Thoracic aorta (tissue), 2 donors: Measurements from ENCODE around the gene DUOXA1. TPM values are rescaled to one million over a fixed set of nuclear protein-coding genes. Genes with fewer than 3 reads are reported as not detected.

Experiments
- ATAC-seq: fragments of 150-250 bp; one replicate; pipeline ENCODE4 v1.8.0; 2017; ENCODE audit warnings: low read depth; ENCODE audit not compliant: insufficient number of reproducible peaks, low FRiP score
- DNase-seq: peaks from one replicate; pipeline ENCODE4 v3.0.0-alpha.2; 2020; ENCODE audit warnings: low spot score
- H3K27ac ChIP-seq, 2 donors: fragments of 200-600 bp; sonication (generic); 1 replicate in 1 of 2; 2 replicates in 1 of 2; pipeline ENCODE4 v1.5.1; 2016; ENCODE audit warnings: mild to moderate bottlenecking in 2 of 2, moderate library complexity in 2 of 2
- H3K27me3 ChIP-seq: fragments of 200-600 bp; sonication (generic); replicated peaks from 2 replicates; pipeline ENCODE4 v1.6.0; 2016; ENCODE audit warnings: mild to moderate bottlenecking; ENCODE audit not compliant: insufficient read depth
- H3K36me3 ChIP-seq: fragments of 200-600 bp; sonication (generic); one replicate; pipeline ENCODE4 v1.5.1; 2016
- H3K4me1 ChIP-seq, 2 donors: fragments of 200-600 bp; sonication (generic); 1 replicate in 1 of 2; 2 replicates in 1 of 2; pipeline versions ENCODE4 v1.5.1 to v1.6.0; 2016; ENCODE audit warnings: low read depth in 2 of 2, mild to moderate bottlenecking in 1 of 2; ENCODE audit not compliant: control insufficient read depth in 1 of 2
- H3K4me3 ChIP-seq: fragments of 200-600 bp; sonication (generic); 2 replicates; pipeline ENCODE4 v1.5.1; 2016; ENCODE audit warnings: mild to moderate bottlenecking
- H3K9me3 ChIP-seq: fragments of 200-600 bp; sonication (generic); 2 replicates; pipeline ENCODE4 v1.5.1; 2016
- total RNA-seq, 2 donors: library from RNA; depleted of rRNA; stranded (reverse); fragments of >200 nt; gene quantifications; one replicate each; pipeline versions ENCODE4 v1.1.0 to v1.2.3, GENCODE V29; 2016
- TF ChIP-seq, protein P1 (sequence below): fragments of 200-600 bp; sonication (generic); IDR thresholded peaks from one replicate; pipeline ENCODE4 v1.5.1; 2019; ENCODE audit warnings: antibody characterized with exemption

DUOXA1 gene
- total RNA-seq, 2 donors from 2014 or later: 6.8 TPM; not detected in 1

DNA sequence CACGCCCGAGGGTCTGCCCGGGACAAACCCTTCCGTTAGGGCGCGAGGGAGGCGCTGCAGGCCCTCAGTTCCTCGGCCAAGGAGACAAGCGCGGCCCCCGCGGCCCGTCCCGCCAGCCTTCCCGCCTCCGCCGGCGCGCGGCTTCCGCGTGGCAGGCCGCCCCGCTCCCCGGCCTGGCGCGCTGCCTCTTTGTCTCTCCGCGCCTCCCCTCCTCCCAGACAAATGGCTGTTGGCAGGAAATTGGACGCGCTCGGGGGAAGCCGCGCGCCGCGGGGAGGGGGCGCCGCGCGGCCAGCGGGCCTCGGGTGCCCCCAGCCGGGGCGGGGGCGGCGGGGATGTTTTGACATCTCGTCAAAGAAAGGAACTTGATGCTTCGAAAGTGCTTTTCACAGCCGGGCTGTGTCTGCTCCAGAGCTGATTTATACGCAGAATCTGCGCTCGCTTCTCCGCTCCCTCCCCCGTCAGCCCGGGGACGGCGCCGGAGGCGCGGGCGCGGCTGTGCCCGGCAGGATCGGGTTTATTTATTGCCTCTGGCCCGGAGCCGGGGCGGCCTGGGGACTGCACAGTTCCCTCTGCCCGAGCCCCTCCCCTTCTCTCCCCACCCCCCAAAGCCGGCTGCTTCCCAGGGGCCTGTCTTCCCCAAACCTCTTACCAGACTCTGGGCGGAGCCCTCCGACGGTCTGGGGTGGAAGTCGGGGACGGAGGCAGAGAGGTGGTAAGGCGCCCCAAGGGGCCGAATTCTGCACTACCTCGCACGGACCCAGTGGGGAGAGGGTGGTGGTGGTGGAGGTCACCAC lies 37.4 kb upstream of the DUOXA1 start:
- H3K4me3 ChIP-seq: peak overlapping the region; percentile 79
- DNase-seq (peak; percentile 66), ATAC-seq (peak; percentile 60)
- H3K36me3 ChIP-seq: no peaks in the 10 kb centered on the region
- H3K9me3 ChIP-seq: no peaks in the 10 kb centered on the region
- H3K4me1 ChIP-seq: peaks cover 0 to 34% of the 10 kb centered on the region in 2 donors
- TF ChIP-seq, protein P1, sequence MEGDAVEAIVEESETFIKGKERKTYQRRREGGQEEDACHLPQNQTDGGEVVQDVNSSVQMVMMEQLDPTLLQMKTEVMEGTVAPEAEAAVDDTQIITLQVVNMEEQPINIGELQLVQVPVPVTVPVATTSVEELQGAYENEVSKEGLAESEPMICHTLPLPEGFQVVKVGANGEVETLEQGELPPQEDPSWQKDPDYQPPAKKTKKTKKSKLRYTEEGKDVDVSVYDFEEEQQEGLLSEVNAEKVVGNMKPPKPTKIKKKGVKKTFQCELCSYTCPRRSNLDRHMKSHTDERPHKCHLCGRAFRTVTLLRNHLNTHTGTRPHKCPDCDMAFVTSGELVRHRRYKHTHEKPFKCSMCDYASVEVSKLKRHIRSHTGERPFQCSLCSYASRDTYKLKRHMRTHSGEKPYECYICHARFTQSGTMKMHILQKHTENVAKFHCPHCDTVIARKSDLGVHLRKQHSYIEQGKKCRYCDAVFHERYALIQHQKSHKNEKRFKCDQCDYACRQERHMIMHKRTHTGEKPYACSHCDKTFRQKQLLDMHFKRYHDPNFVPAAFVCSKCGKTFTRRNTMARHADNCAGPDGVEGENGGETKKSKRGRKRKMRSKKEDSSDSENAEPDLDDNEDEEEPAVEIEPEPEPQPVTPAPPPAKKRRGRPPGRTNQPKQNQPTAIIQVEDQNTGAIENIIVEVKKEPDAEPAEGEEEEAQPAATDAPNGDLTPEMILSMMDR: peak; percentile 75
- H3K27me3 ChIP-seq: no peaks in the 10 kb centered on the region
- peak overlapping the region; percentile 97 to 98 for H3K27ac ChIP-seq

DNA sequence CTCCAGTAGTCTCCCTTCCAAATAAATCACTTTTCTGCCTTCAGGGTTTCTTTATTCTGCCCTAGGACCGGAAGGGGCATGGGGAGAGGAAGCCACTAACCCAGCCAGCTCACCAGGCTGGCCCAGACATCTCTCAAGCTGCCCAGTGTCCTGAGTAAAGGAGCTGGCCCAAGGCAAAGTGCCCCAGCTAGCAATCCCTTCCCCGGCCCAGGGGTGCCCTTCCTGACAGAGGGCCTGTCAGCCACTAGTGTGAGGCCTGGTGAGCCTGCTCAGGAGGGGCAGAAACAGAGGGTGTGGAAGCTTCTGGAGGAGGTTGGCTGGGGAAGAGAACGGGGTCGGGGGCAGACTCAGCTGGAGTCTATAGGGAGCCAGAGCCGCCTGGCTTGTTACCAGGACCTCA lies 35.9 kb upstream of the DUOXA1 start:
- no peaks in the 10 kb centered on the region for H3K9me3 ChIP-seq
- H3K4me3 ChIP-seq: no peak overlapping the region
- TF ChIP-seq, protein P1: no peak
- peak overlapping the region; percentile 97 to 98 for H3K27ac ChIP-seq
- H3K27me3 ChIP-seq: no peaks in the 10 kb centered on the region
- peaks cover 0 to 34% of the 10 kb centered on the region in 2 donors for H3K4me1 ChIP-seq
- no peaks in the 10 kb centered on the region for H3K36me3 ChIP-seq
- ATAC-seq: no peak
- DNase-seq: no peak

DNA sequence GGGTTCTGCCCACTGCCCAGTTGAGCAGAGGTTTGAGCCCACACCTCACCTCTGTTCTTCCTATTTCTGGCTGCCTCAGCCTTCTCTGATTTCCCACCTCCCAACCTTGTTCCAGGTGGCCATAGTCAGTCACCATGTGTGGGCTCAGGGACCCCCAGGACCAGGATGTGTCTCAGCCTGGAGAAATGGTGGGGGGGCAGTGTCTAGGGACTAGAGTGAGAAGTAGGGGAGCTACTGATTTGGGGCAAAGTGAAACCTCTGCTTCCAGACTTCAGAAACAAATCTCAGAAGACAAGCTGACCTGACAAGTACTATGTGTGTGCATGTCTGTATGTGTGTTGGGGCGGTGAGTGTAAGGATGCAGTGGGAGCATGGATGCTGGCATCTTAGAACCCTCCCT lies 35.2 kb upstream of the DUOXA1 start:
- no peak overlapping the region for H3K4me3 ChIP-seq
- peaks cover 0 to 34% of the 10 kb centered on the region in 2 donors for H3K4me1 ChIP-seq
- H3K27me3 ChIP-seq: no peaks in the 10 kb centered on the region
- no peaks in the 10 kb centered on the region for H3K9me3 ChIP-seq
- DNase-seq (no peak), ATAC-seq (no peak)
- H3K36me3 ChIP-seq: no peaks in the 10 kb centered on the region
- TF ChIP-seq, protein P1: no peak
- no peak overlapping the region for H3K27ac ChIP-seq

GRCh38 chr15:45163508-45163856 lies 33.8 kb upstream of the DUOXA1 start:
- DNase-seq (no peak), ATAC-seq (no peak)
- Histone ChIP-seq H3K27me3 (no peaks in the 10 kb centered on the region), H3K36me3 (no peaks in the 10 kb centered on the region), H3K4me3 (no peak overlapping the region), H3K9me3 (no peaks in the 10 kb centered on the region), H3K4me1 (peaks cover 0 to 34% of the 10 kb centered on the region in 2 donors), H3K27ac (no peak overlapping the region)
- TF ChIP-seq, protein P1: no peak

DNA sequence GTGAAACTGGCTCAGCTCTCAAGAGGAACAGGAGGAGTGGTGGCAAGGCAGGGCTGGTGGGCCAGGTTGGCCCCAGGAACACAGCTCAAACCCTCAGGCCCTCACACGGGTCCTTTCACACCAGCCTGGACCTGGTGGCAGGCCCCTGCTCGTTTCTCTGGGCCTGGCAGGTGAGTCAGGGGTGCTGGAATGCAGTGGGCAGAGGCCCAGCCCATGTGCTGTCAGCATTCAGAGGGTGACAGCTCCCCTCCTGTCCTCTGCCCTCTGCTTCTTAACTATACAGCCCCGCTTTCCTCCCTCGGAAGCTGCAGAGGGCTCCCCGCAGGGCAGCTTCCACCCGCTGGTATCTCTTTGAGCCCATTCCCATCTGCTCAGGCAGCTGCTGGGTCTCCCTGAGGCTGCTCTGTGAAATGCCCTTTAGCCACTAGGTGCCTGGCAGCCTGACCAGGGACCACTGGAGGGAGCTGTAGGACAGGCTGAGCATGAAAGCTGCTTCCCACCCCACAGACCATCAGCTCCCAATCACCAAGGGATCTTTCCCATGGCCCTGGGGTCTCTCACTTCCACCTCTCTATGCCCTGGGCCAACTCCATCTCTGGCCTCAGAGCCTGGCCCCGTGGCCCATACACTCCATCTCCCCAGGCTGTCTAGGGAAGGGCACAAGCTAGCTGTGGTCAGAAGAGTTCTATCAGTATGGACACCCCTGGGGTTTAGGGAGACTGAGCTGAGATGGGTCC lies 33.3 kb upstream of the DUOXA1 start:
- no peaks in the 10 kb centered on the region for H3K36me3 ChIP-seq
- H3K4me1 ChIP-seq: peaks cover 0 to 28% of the 10 kb centered on the region in 2 donors
- H3K27ac ChIP-seq: no peak overlapping the region
- no peaks in the 10 kb centered on the region for H3K9me3 ChIP-seq
- peak; percentile 75 for ATAC-seq
- H3K27me3 ChIP-seq: no peaks in the 10 kb centered on the region
- TF ChIP-seq, protein P1: peak; percentile 76
- peak; percentile 45 for DNase-seq
- no peak overlapping the region for H3K4me3 ChIP-seq
